K562 (cell line): Measurements from ENCODE around the gene RNF213. TPM values are rescaled to one million over a fixed set of nuclear protein-coding genes. Genes with fewer than 3 reads are reported as not detected.

Source experiments
- ATF7 ChIP-seq: fragments of 450-650 bp; IDR thresholded peaks from 2 replicates; pipeline ENCODE4 v1.7.1; 2014; ENCODE audit warnings: mild to moderate bottlenecking, moderate library complexity
- CHD1 ChIP-seq: fragments of 200-600 bp; sonication (generic); IDR thresholded peaks from one replicate; pipeline ENCODE4 v1.6.1; 2012; ENCODE audit warnings: mild to moderate bottlenecking, moderate library complexity, low read length, inconsistent platforms
- CREM ChIP-seq: IDR thresholded peaks from 2 replicates; pipeline ENCODE4 v1.6.1; 2014; ENCODE audit warnings: antibody characterized with exemption, low read depth
- EWSR1 ChIP-seq: fragments of 450-650 bp; IDR thresholded peaks from 2 replicates; pipeline ENCODE4 v1.6.1; 2018; ENCODE audit warnings: borderline replicate concordance, mild to moderate bottlenecking, low read depth, moderate library complexity; ENCODE audit not compliant: partially characterized antibody
- MCM2 ChIP-seq: fragments of 450-650 bp; IDR thresholded peaks from 2 replicates; pipeline ENCODE4 v1.6.1; 2017; ENCODE audit warnings: low read depth, mild to moderate bottlenecking
- POLR2H ChIP-seq: IDR thresholded peaks from 2 replicates; pipeline ENCODE4 v1.6.1; 2016; ENCODE audit warnings: missing genetic modification characterization, low read depth, mild to moderate bottlenecking, control low read depth, missing compliant biosample characterization, moderate library complexity
- RB1 ChIP-seq: fragments of 450-650 bp; IDR thresholded peaks from 2 replicates; pipeline ENCODE4 v1.6.1; 2017; ENCODE audit warnings: low read depth, mild to moderate bottlenecking
- SMAD4 ChIP-seq: fragments of 250-450 bp; sonication (Bioruptor Pico); conservative IDR thresholded peaks from 2 replicates; pipeline ENCODE4 v1.8.0; 2021; ENCODE audit warnings: inconsistent platforms, mild to moderate bottlenecking, moderate library complexity
- SREBF1 ChIP-seq: fragments of 150-350 bp; IDR thresholded peaks from 2 replicates; pipeline ENCODE4 v1.6.1; 2014; ENCODE audit warnings: antibody characterized with exemption, low read depth, low read length, borderline replicate concordance
- TCF7L2 ChIP-seq: fragments of 150-350 bp; IDR thresholded peaks from 2 replicates; pipeline ENCODE4 v1.6.1; 2016; ENCODE audit warnings: low read depth, mild to moderate bottlenecking, low read length, moderate library complexity
- ZBTB17 ChIP-seq: fragments of 450-650 bp; formaldehyde crosslinking; IDR thresholded peaks from 2 replicates; pipeline ENCODE4 v1.4.0; 2020; ENCODE audit warnings: mild to moderate bottlenecking
- ZC3H4 ChIP-seq: sonication (generic); formaldehyde crosslinking; IDR thresholded peaks from 2 replicates; pipeline ENCODE4 v1.9.0; 2021; ENCODE audit warnings: missing genetic modification reagents, borderline replicate concordance
- ZNF197 ChIP-seq: fragments of 200-800 bp; sonication (Bioruptor generic); IDR thresholded peaks from 2 replicates; pipeline ENCODE4 v1.6.1; 2016; ENCODE audit warnings: low read depth, missing genetic modification characterization, missing compliant biosample characterization
- ZNF239 ChIP-seq: fragments of 250-450 bp; sonication (Bioruptor Pico); IDR thresholded peaks from 2 replicates; pipeline ENCODE4 v1.4.0; 2020; ENCODE audit warnings: mild to moderate bottlenecking
- ZSCAN32 ChIP-seq: fragments of 450-650 bp; formaldehyde crosslinking; IDR thresholded peaks from 2 replicates; pipeline ENCODE4 v1.4.0; 2020; ENCODE audit warnings: mild to moderate bottlenecking, moderate library complexity
- polyA plus RNA-seq, 8 experiments: library from polyadenylated mRNA; depleted of rRNA in 4 of 8; stranded (reverse) in 5 of 8; unstranded in 3 of 8; fragments of >200 nt; fragmentation: Nextera tagmentation in 2 of 8; fragmentation: Illumina TruSeq in 1 of 8; extraction: Ambion mirVana in 2 of 8; extraction: Trizol in 1 of 8; gene quantifications; 2 replicates each; pipeline versions ENCODE4 v1.2.1 to v1.2.3, GENCODE V29; 2011 to 2014; ENCODE audit warnings: inconsistent platforms in 1 of 8, missing spikeins in 1 of 8
- total RNA-seq, 7 experiments: library from RNA; depleted of rRNA in 6 of 7; stranded (reverse); fragments of >200 nt in 6 of 7; fragmentation: Illumina TruSeq in 2 of 7; extraction: Trizol in 2 of 7; gene quantifications; 2 replicates each; pipeline versions ENCODE4 v1.2.1 to v1.2.3, GENCODE V29; 2011 to 2021; ENCODE audit warnings: low replicate concordance in 1 of 7
- TF ChIP-seq, protein P1 (sequence below): fragments of 250-450 bp; sonication (Bioruptor Pico); IDR thresholded peaks from 2 replicates; pipeline ENCODE4 v1.4.0; 2020; ENCODE audit warnings: mild to moderate bottlenecking, moderate library complexity
- TF ChIP-seq, protein P2 (sequence below): sonication (generic); formaldehyde crosslinking; IDR thresholded peaks from 2 replicates; pipeline ENCODE4 v1.8.0; 2023; ENCODE audit warnings: mild to moderate bottlenecking, missing genetic modification reagents
- TF ChIP-seq, protein P3 (sequence below): conservative IDR thresholded peaks from 2 replicates; pipeline ENCODE4 v1.6.1; 2011; ENCODE audit warnings: low read depth, mild to moderate bottlenecking, low read length; ENCODE audit not compliant: control insufficient read depth
- TF ChIP-seq, protein P4 (sequence below): fragments of 200-800 bp; sonication (Bioruptor generic); IDR thresholded peaks from 2 replicates; pipeline ENCODE4 v1.6.1; 2017; ENCODE audit warnings: missing genetic modification characterization, missing compliant biosample characterization

RNF213 gene
- total and polyA plus RNA-seq, 9 of the 15 experiments (the other 6 are each of a cell fraction or from before 2014, with no cell fraction given), result 5.3 to 33.6 (median 17.9) TPM

DNA sequence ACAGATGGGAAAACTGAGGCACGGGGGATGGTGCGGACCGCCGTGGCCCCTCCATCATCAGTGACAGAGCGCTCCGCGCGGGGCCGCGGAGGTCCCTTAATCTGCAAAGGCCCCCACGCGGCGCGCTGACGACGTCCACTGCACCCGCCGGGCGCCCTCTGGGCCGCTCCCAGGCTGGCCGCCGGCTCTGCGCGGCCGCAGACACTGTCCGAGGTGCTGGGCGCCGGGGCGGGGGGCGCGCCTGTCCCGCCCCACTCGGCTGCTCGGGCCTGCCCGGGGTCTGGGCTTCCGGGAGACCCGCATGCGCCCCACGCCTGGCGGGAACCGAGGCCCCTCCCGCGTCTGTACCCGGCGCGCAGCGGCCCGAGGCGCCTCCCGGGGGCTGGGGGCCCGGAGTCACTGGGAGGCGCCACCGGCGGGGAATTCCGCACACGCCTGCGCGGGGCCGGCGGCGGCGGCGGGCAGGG is 550 bp upstream of the RNF213 start (continued):
- TF ChIP-seq, protein P1, sequence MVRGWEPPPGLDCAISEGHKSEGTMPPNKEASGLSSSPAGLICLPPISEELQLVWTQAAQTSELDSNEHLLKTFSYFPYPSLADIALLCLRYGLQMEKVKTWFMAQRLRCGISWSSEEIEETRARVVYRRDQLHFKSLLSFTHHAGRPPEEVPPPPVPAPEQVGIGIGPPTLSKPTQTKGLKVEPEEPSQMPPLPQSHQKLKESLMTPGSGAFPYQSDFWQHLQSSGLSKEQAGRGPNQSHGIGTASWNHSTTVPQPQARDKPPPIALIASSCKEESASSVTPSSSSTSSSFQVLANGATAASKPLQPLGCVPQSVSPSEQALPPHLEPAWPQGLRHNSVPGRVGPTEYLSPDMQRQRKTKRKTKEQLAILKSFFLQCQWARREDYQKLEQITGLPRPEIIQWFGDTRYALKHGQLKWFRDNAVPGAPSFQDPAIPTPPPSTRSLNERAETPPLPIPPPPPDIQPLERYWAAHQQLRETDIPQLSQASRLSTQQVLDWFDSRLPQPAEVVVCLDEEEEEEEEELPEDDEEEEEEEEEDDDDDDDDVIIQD (CRISPR knock-in tag), result no peak
- peak; percentile 53 for TF ChIP-seq ATF7
- TF ChIP-seq SREBF1, result no peak
- no peak for TF ChIP-seq MCM2
- TF ChIP-seq CREM, result peak; percentile 58; the same call in 1 of the 2 replicates
- TF ChIP-seq, protein P2, sequence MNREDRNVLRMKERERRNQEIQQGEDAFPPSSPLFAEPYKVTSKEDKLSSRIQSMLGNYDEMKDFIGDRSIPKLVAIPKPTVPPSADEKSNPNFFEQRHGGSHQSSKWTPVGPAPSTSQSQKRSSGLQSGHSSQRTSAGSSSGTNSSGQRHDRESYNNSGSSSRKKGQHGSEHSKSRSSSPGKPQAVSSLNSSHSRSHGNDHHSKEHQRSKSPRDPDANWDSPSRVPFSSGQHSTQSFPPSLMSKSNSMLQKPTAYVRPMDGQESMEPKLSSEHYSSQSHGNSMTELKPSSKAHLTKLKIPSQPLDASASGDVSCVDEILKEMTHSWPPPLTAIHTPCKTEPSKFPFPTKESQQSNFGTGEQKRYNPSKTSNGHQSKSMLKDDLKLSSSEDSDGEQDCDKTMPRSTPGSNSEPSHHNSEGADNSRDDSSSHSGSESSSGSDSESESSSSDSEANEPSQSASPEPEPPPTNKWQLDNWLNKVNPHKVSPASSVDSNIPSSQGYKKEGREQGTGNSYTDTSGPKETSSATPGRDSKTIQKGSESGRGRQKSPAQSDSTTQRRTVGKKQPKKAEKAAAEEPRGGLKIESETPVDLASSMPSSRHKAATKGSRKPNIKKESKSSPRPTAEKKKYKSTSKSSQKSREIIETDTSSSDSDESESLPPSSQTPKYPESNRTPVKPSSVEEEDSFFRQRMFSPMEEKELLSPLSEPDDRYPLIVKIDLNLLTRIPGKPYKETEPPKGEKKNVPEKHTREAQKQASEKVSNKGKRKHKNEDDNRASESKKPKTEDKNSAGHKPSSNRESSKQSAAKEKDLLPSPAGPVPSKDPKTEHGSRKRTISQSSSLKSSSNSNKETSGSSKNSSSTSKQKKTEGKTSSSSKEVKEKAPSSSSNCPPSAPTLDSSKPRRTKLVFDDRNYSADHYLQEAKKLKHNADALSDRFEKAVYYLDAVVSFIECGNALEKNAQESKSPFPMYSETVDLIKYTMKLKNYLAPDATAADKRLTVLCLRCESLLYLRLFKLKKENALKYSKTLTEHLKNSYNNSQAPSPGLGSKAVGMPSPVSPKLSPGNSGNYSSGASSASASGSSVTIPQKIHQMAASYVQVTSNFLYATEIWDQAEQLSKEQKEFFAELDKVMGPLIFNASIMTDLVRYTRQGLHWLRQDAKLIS (CRISPR knock-in tag), result no peak
- TF ChIP-seq ZC3H4 (CRISPR knock-in tag), result 0 out of 2 replicates have a peak, but pooled peaks have one; percentile 68
- TF ChIP-seq, protein P3, sequence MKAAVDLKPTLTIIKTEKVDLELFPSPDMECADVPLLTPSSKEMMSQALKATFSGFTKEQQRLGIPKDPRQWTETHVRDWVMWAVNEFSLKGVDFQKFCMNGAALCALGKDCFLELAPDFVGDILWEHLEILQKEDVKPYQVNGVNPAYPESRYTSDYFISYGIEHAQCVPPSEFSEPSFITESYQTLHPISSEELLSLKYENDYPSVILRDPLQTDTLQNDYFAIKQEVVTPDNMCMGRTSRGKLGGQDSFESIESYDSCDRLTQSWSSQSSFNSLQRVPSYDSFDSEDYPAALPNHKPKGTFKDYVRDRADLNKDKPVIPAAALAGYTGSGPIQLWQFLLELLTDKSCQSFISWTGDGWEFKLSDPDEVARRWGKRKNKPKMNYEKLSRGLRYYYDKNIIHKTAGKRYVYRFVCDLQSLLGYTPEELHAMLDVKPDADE, result 0 out of 2 replicates have a peak, but pooled peaks have one; percentile 18
- no peak for TF ChIP-seq ZNF239 (CRISPR knock-in tag)
- no peak for TF ChIP-seq ZSCAN32 (CRISPR knock-in tag)
- TF ChIP-seq SMAD4 (CRISPR knock-in tag), result peak; percentile 96
- TF ChIP-seq, protein P4, sequence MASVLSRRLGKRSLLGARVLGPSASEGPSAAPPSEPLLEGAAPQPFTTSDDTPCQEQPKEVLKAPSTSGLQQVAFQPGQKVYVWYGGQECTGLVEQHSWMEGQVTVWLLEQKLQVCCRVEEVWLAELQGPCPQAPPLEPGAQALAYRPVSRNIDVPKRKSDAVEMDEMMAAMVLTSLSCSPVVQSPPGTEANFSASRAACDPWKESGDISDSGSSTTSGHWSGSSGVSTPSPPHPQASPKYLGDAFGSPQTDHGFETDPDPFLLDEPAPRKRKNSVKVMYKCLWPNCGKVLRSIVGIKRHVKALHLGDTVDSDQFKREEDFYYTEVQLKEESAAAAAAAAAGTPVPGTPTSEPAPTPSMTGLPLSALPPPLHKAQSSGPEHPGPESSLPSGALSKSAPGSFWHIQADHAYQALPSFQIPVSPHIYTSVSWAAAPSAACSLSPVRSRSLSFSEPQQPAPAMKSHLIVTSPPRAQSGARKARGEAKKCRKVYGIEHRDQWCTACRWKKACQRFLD, result peak; percentile 45; the same call in 1 of the 2 replicates
- peak; percentile 93 for TF ChIP-seq RB1
- no peak for TF ChIP-seq TCF7L2
- 0 out of 2 replicates have a peak, but pooled peaks have one; percentile 41 for TF ChIP-seq ZBTB17
- TF ChIP-seq EWSR1, result no peak
- TF ChIP-seq POLR2H (tag), result no peak
- TF ChIP-seq CHD1, result no peak
- no peak for TF ChIP-seq ZNF197 (CRISPR knock-in tag)
